ENCODE measurements around the gene TLE4. TPM values are rescaled to one million over a fixed set of nuclear protein-coding genes. Genes with fewer than 3 reads are reported as not detected.

TLE4 gene
- total and polyA plus RNA-seq, 2 donors (not counting 1 experiment from before 2014, with no cell fraction given) = 13.5 to 35.0 TPM

DNA sequence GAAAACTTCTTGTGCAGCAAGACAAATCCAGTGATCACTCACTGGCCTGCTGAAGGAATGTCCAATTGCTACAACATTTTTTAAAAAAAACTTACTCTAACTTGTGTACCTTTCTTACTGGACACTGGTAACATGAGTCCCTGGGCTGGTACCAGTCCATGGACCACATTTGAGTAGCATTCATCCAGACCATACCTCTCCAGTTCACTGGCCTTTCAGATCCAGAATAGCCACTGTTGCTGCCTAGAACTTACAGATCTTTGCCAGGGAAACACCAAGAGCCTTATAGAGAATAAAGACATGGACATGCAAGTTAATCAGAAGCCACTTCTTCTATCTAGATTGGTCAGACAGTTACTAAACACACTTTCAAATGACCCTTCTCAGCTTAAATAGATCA lies 185.3 kb downstream of the TLE4 start:
- Histone ChIP-seq H3K4me2 (ENCODE audit: extremely low read depth, insufficient read depth, low read length) (no peak overlapping the region), H3K9me3 (ENCODE audit: control insufficient read depth, insufficient read depth, low read depth, low read length) (no peaks in the 10 kb centered on the region), H3K4me3 (replicated peaks in 1 of 4; ENCODE audit: control extremely low read depth in 1 of 4, insufficient read depth in 1 of 4, low read depth in 3 of 4, low read length in 4 of 4) (no peak overlapping the region), H2AFZ (ENCODE audit: low read length) (no peak overlapping the region), H3K27me3 (ENCODE audit: control insufficient read depth, insufficient read depth, low read length) (no peaks in the 10 kb centered on the region), H3K36me3 (ENCODE audit: control insufficient read depth, insufficient read depth, low read length) (no peaks in the 10 kb centered on the region), H3K79me2 (ENCODE audit: control insufficient read depth, insufficient read depth, low read length) (no peaks in the 10 kb centered on the region), H3K4me1 (ENCODE audit: control insufficient read depth, extremely low read depth, insufficient read depth, low read length) (no peaks in the 10 kb centered on the region), H3K9ac (ENCODE audit: insufficient read depth, low read length) (no peak overlapping the region), H3K27ac (ENCODE audit: insufficient read depth, low read length) (no peak overlapping the region), H4K20me1 (ENCODE audit: control insufficient read depth, extremely low read depth, insufficient read depth, low read length) (no peaks in the 10 kb centered on the region)
- no peak for DNase-seq (ENCODE audit: low read depth in 2 of 2)
- TF ChIP-seq EZH2 (IDR thresholded peaks at IDR 0.05; ENCODE audit: low read length, missing control alignments) (no peak), CTCF (conservative IDR thresholded peaks at IDR 0.05 in 1 of 2, IDR thresholded peaks at IDR 0.05 in 1 of 2; ENCODE audit: low read depth in 1 of 2, low read length in 2 of 2) (no peak)

- peak; percentile 33 to 42 for DNase-seq (ENCODE audit: low read depth in 2 of 2)
These were observed 186.3 kb downstream of the TLE4 start for GRCh38 chr9:79757881-79758669.

DNA sequence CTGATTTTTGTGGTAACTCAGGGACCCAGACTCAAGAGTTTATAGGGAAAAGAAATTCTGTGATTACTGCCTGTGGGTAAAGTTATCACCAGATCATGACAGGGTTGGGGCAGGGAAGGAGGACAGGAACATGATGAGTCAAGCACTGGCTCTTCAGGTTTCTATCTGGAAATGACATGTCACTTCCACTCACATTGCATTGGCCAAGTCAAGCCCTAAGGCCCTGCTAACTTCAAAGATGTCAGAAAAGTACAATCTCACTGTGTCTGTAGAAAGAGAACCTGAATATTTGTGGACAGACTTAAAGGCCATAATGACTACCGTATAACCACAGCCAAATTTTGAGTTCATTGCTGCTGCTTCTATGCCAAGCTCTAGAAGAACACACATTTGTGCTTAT lies 187.7 kb downstream of the TLE4 start:
- Histone ChIP-seq H3K9me3 (ENCODE audit: control insufficient read depth, insufficient read depth, low read depth, low read length) (no peaks in the 10 kb centered on the region), H3K9ac (ENCODE audit: insufficient read depth, low read length) (no peak overlapping the region), H3K27ac (ENCODE audit: insufficient read depth, low read length) (no peak overlapping the region), H3K36me3 (ENCODE audit: control insufficient read depth, insufficient read depth, low read length) (no peaks in the 10 kb centered on the region), H3K79me2 (ENCODE audit: control insufficient read depth, insufficient read depth, low read length) (no peaks in the 10 kb centered on the region), H3K4me1 (ENCODE audit: control insufficient read depth, extremely low read depth, insufficient read depth, low read length) (no peaks in the 10 kb centered on the region), H3K4me3 (replicated peaks in 1 of 4; ENCODE audit: control extremely low read depth in 1 of 4, insufficient read depth in 1 of 4, low read depth in 3 of 4, low read length in 4 of 4) (no peak overlapping the region), H3K4me2 (ENCODE audit: extremely low read depth, insufficient read depth, low read length) (no peak overlapping the region), H4K20me1 (ENCODE audit: control insufficient read depth, extremely low read depth, insufficient read depth, low read length) (no peaks in the 10 kb centered on the region), H2AFZ (ENCODE audit: low read length) (no peak overlapping the region), H3K27me3 (ENCODE audit: control insufficient read depth, insufficient read depth, low read length) (no peaks in the 10 kb centered on the region)
- DNase-seq (ENCODE audit: low read depth in 2 of 2) = peak in 1 of 2 donors; percentile 42
- TF ChIP-seq CTCF (conservative IDR thresholded peaks at IDR 0.05 in 1 of 2, IDR thresholded peaks at IDR 0.05 in 1 of 2; ENCODE audit: low read depth in 1 of 2, low read length in 2 of 2) (no peak), EZH2 (IDR thresholded peaks at IDR 0.05; ENCODE audit: low read length, missing control alignments) (no peak)

More at GRCh38 chr9:79757881-79758669, 186.3 kb downstream of the TLE4 start:
- H3K36me3 ChIP-seq (ENCODE audit: control insufficient read depth, insufficient read depth, low read length) = no peaks in the 10 kb centered on the region
- TF ChIP-seq EZH2 (IDR thresholded peaks at IDR 0.05; ENCODE audit: low read length, missing control alignments) (no peak), CTCF (conservative IDR thresholded peaks at IDR 0.05 in 1 of 2, IDR thresholded peaks at IDR 0.05 in 1 of 2; ENCODE audit: low read depth in 1 of 2, low read length in 2 of 2) (peak in 1 of 2 donors; percentile 52)
- no peak overlapping the region for H3K9ac ChIP-seq (ENCODE audit: insufficient read depth, low read length)
- no peaks in the 10 kb centered on the region for H3K4me1 ChIP-seq (ENCODE audit: control insufficient read depth, extremely low read depth, insufficient read depth, low read length)
- no peak overlapping the region for H3K27ac ChIP-seq (ENCODE audit: insufficient read depth, low read length)
- H3K79me2 ChIP-seq (ENCODE audit: control insufficient read depth, insufficient read depth, low read length) = no peaks in the 10 kb centered on the region
- H4K20me1 ChIP-seq (ENCODE audit: control insufficient read depth, extremely low read depth, insufficient read depth, low read length) = no peaks in the 10 kb centered on the region
- H2AFZ ChIP-seq (ENCODE audit: low read length) = no peak overlapping the region
- H3K4me3 ChIP-seq (replicated peaks in 1 of 4; ENCODE audit: control extremely low read depth in 1 of 4, insufficient read depth in 1 of 4, low read depth in 3 of 4, low read length in 4 of 4) = no peak overlapping the region
- no peaks in the 10 kb centered on the region for H3K9me3 ChIP-seq (ENCODE audit: control insufficient read depth, insufficient read depth, low read depth, low read length)
- H3K4me2 ChIP-seq (ENCODE audit: extremely low read depth, insufficient read depth, low read length) = no peak overlapping the region
- no peaks in the 10 kb centered on the region for H3K27me3 ChIP-seq (ENCODE audit: control insufficient read depth, insufficient read depth, low read length)
